Smooth muscle cell (in vitro differentiated cells): ENCODE data around the gene DACH1. TPM values are rescaled to one million over a fixed set of nuclear protein-coding genes. Genes with fewer than 3 reads are reported as not detected.
A peak's percentile ranks its signal among the peaks of the same experiment; 100 is the strongest.

Source experiments
- DNase-seq: peaks from one replicate; lab custom pipeline; 2025; ENCODE audit not compliant: unreplicated experiment; lab: John Stamatoyannopoulos, UW
- H2AFZ ChIP-seq: fragments of 200-600 bp; sonication (generic); 2 replicates; pipeline ENCODE4 v1.6.0; 2016; ENCODE audit warnings: antibody characterized with exemption, low read depth, mild to moderate bottlenecking
- H3F3A ChIP-seq: fragments of 200-600 bp; sonication (generic); 2 replicates; pipeline ENCODE4 v1.6.0; 2017; ENCODE audit warnings: antibody characterized with exemption, low read depth
- H3K27ac ChIP-seq: fragments of 200-600 bp; sonication (generic); 2 replicates; pipeline ENCODE4 v1.5.1; 2016; ENCODE audit warnings: low read depth, mild to moderate bottlenecking
- H3K27me3 ChIP-seq: fragments of 200-600 bp; sonication (generic); 2 replicates; pipeline ENCODE4 v1.6.1; 2016; ENCODE audit warnings: low read depth, mild to moderate bottlenecking
- H3K36me3 ChIP-seq: fragments of 200-600 bp; sonication (generic); 2 replicates; pipeline ENCODE4 v1.5.1; 2016; ENCODE audit warnings: low read depth
- H3K4me1 ChIP-seq: fragments of 200-600 bp; sonication (generic); 2 replicates; pipeline ENCODE4 v1.5.1; 2016; ENCODE audit warnings: low read depth
- H3K4me2 ChIP-seq: fragments of 200-600 bp; sonication (generic); 2 replicates; pipeline ENCODE4 v1.6.0; 2016; ENCODE audit warnings: mild to moderate bottlenecking
- H3K4me3 ChIP-seq: fragments of 200-600 bp; sonication (generic); 2 replicates; pipeline ENCODE4 v1.5.1; 2016; ENCODE audit warnings: mild to moderate bottlenecking
- H3K79me2 ChIP-seq: fragments of 200-600 bp; sonication (generic); 2 replicates; pipeline ENCODE4 v1.6.0; 2016; ENCODE audit warnings: low read depth, mild to moderate bottlenecking
- H3K9ac ChIP-seq: fragments of 200-600 bp; sonication (generic); 2 replicates; pipeline ENCODE4 v1.6.0; 2016; ENCODE audit warnings: low read depth
- H3K9me3 ChIP-seq: fragments of 200-600 bp; sonication (generic); replicated peaks from 2 replicates; pipeline ENCODE4 v1.5.1; 2016; ENCODE audit warnings: low read depth
- H4K20me1 ChIP-seq: fragments of 200-600 bp; sonication (generic); 2 replicates; pipeline ENCODE4 v1.6.0; 2016; ENCODE audit warnings: low read depth
- WGBS: methylation state at CpG from one replicate; pipeline ENCODE4 v1.1.7; 2016; ENCODE audit warnings: low lambda C conversion rate; 5-methylcytosine and 5-hydroxymethylcytosine counted together
- polyA plus RNA-seq: library from polyadenylated mRNA; unstranded; fragments of >200 nt; fragmentation: Nextera tagmentation; extraction: Ambion mirVana; gene quantifications from 2 replicates; pipeline ENCODE4 v1.2.1, GENCODE V29; 2016
- total RNA-seq: library from RNA; depleted of rRNA; stranded (reverse); fragments of >200 nt; gene quantifications from 2 replicates; pipeline ENCODE4 v1.2.3, GENCODE V29; 2014
- TF ChIP-seq, protein P1 (sequence below): fragments of 200-600 bp; sonication (generic); IDR thresholded peaks from 2 replicates; pipeline ENCODE4 v1.5.1; 2017; ENCODE audit warnings: borderline replicate concordance, mild to moderate bottlenecking, antibody characterized with exemption; ENCODE audit not compliant: insufficient read depth, poor library complexity, severe bottlenecking

DACH1 gene
- total and polyA plus RNA-seq, 2 experiments from 2014 or later: 0.33 to 1.6 TPM

DNA sequence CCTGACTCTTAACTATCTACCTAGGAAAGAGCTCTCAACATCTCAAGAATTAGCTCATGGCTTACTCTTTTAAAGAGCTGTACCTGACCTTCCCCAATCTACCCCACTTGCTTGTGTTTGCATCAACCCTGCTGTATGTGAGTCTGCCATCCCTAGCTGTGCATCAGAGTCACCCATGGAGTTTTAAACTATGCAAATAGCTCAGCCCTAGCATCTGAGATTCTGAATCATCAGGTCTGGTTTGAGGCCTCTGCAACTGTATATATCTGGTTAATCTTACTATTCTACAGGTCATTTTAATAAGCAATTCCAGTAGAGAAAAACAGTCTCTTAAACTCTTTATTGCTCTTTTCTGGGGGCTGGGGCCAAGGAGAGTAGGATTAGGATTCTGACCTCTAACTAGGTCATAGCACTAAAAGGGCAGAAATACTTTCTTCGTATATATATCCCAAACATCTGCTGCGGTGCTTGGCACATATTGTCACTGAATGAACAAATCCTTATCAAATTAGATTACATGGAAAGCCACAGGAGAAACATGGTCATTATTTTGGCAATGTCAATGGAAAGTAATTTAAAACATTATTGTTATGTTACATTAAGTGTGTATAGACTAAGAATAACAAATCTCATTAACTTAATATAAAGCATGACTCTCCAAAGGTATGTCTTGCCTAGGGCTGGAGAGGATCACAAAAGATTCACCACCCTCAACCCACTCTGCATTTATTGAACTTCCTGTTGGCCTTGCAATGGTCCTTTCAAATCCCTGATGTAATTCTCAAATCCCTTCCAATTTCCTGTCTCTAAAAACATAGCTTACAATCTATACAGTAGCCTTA is 232.2 kb downstream of the DACH1 start:
- DNase-seq: no peak
- Histone ChIP-seq H2AFZ (no peak overlapping the region), H3K4me3 (no peak overlapping the region), H3K79me2 (no peaks in the 10 kb centered on the region), H3K4me1 (peaks cover 5% of the 10 kb centered on the region), H3K27ac (peak overlapping the region; percentile 38), H3K27me3 (no peaks in the 10 kb centered on the region), H3K9ac (no peak overlapping the region), H3K36me3 (no peaks in the 10 kb centered on the region), H3F3A (peaks cover 6% of the 10 kb centered on the region), H3K9me3 (no peaks in the 10 kb centered on the region), H4K20me1 (no peaks in the 10 kb centered on the region), H3K4me2 (peak overlapping the region; percentile 25)
- WGBS: 49% methylated on average over 2 of the region's 2 CpGs
- TF ChIP-seq, protein P1, sequence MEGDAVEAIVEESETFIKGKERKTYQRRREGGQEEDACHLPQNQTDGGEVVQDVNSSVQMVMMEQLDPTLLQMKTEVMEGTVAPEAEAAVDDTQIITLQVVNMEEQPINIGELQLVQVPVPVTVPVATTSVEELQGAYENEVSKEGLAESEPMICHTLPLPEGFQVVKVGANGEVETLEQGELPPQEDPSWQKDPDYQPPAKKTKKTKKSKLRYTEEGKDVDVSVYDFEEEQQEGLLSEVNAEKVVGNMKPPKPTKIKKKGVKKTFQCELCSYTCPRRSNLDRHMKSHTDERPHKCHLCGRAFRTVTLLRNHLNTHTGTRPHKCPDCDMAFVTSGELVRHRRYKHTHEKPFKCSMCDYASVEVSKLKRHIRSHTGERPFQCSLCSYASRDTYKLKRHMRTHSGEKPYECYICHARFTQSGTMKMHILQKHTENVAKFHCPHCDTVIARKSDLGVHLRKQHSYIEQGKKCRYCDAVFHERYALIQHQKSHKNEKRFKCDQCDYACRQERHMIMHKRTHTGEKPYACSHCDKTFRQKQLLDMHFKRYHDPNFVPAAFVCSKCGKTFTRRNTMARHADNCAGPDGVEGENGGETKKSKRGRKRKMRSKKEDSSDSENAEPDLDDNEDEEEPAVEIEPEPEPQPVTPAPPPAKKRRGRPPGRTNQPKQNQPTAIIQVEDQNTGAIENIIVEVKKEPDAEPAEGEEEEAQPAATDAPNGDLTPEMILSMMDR: no peak

DNA sequence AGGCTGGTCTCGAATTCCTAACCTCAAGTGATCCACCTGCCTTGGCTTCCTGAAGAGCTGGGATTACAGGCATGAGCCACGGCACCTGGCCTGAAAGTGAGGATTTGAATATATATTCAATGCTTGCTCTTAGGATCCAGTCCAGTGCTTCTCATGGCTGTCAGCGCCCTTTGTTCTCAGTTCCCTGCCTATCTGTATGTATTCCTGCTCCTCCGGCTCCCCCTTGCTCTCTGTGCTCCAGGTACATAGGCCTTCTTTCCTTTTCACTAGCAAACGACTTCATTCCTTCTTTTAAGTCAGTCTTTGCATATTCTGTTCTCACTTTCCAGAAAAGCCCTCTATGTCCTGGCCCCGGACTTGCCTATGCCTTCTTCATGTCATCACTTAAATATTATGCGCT is 232.8 kb downstream of the DACH1 start:
- Histone ChIP-seq H3K4me1 (peaks cover 5% of the 10 kb centered on the region), H3K4me3 (no peak overlapping the region), H3F3A (peaks cover 6% of the 10 kb centered on the region), H3K9ac (no peak overlapping the region), H3K27ac (no peak overlapping the region), H2AFZ (no peak overlapping the region), H4K20me1 (no peaks in the 10 kb centered on the region), H3K4me2 (no peak overlapping the region), H3K9me3 (no peaks in the 10 kb centered on the region), H3K79me2 (no peaks in the 10 kb centered on the region), H3K36me3 (no peaks in the 10 kb centered on the region), H3K27me3 (no peaks in the 10 kb centered on the region)
- TF ChIP-seq, protein P1: no peak
- 94% methylated on average over 7 of the region's 7 CpGs for WGBS
- DNase-seq: no peak

DNA sequence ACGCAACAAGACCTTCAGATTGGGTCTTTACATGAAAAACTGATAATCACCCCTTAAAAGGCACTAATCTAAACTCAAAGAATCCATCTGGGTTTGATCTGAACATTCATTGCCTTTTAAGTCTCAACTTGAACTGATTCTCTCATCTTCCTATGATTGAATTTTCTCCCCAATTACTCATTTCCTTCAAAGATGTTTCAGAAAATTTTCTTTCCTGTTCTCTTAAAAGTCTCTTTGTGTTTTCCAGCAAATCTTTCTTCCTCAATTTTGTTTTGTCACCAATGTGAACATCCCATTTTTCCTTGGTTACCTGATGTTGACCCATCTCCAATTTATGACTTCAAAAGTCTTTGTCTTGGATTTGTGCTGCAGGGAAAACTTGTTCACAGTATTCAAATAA is 234.3 kb downstream of the DACH1 start:
- WGBS: 81% methylated on average over 1 of the region's 1 CpG

More for the DNA sequence above, 234.3 kb downstream of the DACH1 start:
- Histone ChIP-seq H3K4me3 (no peak overlapping the region), H3K36me3 (no peaks in the 10 kb centered on the region), H4K20me1 (no peaks in the 10 kb centered on the region), H3K27ac (no peak overlapping the region), H3K9me3 (no peaks in the 10 kb centered on the region), H3F3A (peaks cover 6% of the 10 kb centered on the region), H3K4me1 (peaks cover 11% of the 10 kb centered on the region), H3K9ac (no peak overlapping the region), H2AFZ (no peak overlapping the region), H3K4me2 (no peak overlapping the region), H3K27me3 (no peaks in the 10 kb centered on the region), H3K79me2 (no peaks in the 10 kb centered on the region)
- DNase-seq: no peak
- TF ChIP-seq, protein P1: no peak
